ENCODE measurements around the gene CNTNAP2. TPM values are rescaled to one million over a fixed set of nuclear protein-coding genes. Genes with fewer than 3 reads are reported as not detected.

CNTNAP2 gene
- total and polyA plus RNA-seq, 2 of the 8 experiments (the other 6 are each of a cell fraction or from before 2014, with no cell fraction given), result 27.9 to 71.0 TPM

GRCh38 chr7:147183276-147183675 is 1066.7 kb downstream of the CNTNAP2 start:
- Histone ChIP-seq H2BK12ac (ENCODE audit: low read depth, low read length) (no peak overlapping the region), H3K4me3 (ENCODE audit: extremely low read depth in 1 of 4, insufficient read depth in 2 of 4, low read depth in 3 of 4, low read length in 4 of 4) (no peak overlapping the region), H3K23me2 (ENCODE audit: low read depth, low read length) (no peaks in the 10 kb centered on the region), H3K4ac (replicated peaks; ENCODE audit: insufficient read length, low read depth, low read length) (no peak overlapping the region), H3K18ac (ENCODE audit: extremely low read depth, low read length) (no peak overlapping the region), H3K79me2 (ENCODE audit: control insufficient read depth in 1 of 2, insufficient read depth in 2 of 2, low read length in 2 of 2) (no peaks in the 10 kb centered on the region), H2BK20ac (ENCODE audit: low read length) (no peak overlapping the region), H3K9ac (replicated peaks in 1 of 4; ENCODE audit: extremely low read depth in 1 of 4, low read depth in 3 of 4, low read length in 3 of 4) (no peak overlapping the region), H2BK120ac (replicated peaks; ENCODE audit: low read depth, low read length) (no peak overlapping the region), H2AFZ (ENCODE audit: low read length) (0 out of 2 replicates have a peak overlapping the region, but pooled peaks have one; percentile 46), H4K8ac (ENCODE audit: extremely low read depth, insufficient read depth, low read length) (no peak overlapping the region), H3K56ac (replicated peaks; ENCODE audit: insufficient read length, low read depth, low read length) (no peak overlapping the region), H4K91ac (replicated peaks; ENCODE audit: insufficient read length, low read length) (no peak overlapping the region), H4K5ac (ENCODE audit: insufficient read length, low read depth, low read length) (no peak overlapping the region), H4K20me1 (replicated peaks in 1 of 2; ENCODE audit: control insufficient read depth in 1 of 2, insufficient read depth in 2 of 2, low read length in 2 of 2) (no peaks in the 10 kb centered on the region), H3K27ac (ENCODE audit: low read depth, low read length) (no peak overlapping the region), H3K4me1 (replicated peaks in 1 of 4; ENCODE audit: control insufficient read depth in 3 of 4, insufficient read depth in 4 of 4, low read length in 3 of 4) (no peaks in the 10 kb centered on the region), H3K9me3 (ENCODE audit: insufficient read depth in 2 of 2, low read depth in 1 of 2, low read length in 1 of 2) (no peaks in the 10 kb centered on the region; a peak in 1 of 4 replicates), H3K36me3 (ENCODE audit: control insufficient read depth in 2 of 4, insufficient read depth in 4 of 4, low read length in 3 of 4) (no peaks in the 10 kb centered on the region), H3K79me1 (ENCODE audit: low read depth, low read length) (no peaks in the 10 kb centered on the region), H3K27me3 (replicated peaks in 1 of 4; ENCODE audit: control insufficient read depth in 3 of 4, extremely low read depth in 1 of 4, insufficient read depth in 3 of 4, low read length in 3 of 4) (no peaks in the 10 kb centered on the region), H3K23ac (ENCODE audit: insufficient read length) (no peak overlapping the region), H2AK5ac (ENCODE audit: low read depth, low read length) (no peak overlapping the region), H2BK5ac (ENCODE audit: low read depth, low read length) (no peak overlapping the region), H3K4me2 (ENCODE audit: insufficient read depth in 1 of 2, low read depth in 2 of 2, low read length in 2 of 2) (no peak overlapping the region), H2BK15ac (ENCODE audit: low read length) (no peak overlapping the region), H3K14ac (ENCODE audit: insufficient read length) (no peak overlapping the region)
- no peak for DNase-seq (ENCODE audit: low read depth in 1 of 2, low spot score in 2 of 2)
- FAIRE-seq, result no peak
- CTCF ChIA-PET (ENCODE audit: partially characterized antibody), result interaction anchor here (0.6 to 1.4 kb wide), 2 partner anchors 222 to 256 kb away, joined by 3 to 4 read pairs; no protein-coding TSS in a partner anchor
- 94% methylated on average over 2 of the region's 2 CpGs; no CpG with 5 or more reads in 1 of the 2 experiments for WGBS, 2 experiments (ENCODE audit: extremely low coverage in 1 of 2, insufficient coverage in 1 of 2, insufficient read length in 1 of 2, insufficient replicate concordance in 2 of 2, low coverage in 1 of 2, low lambda C conversion rate in 2 of 2, missing lambda C conversion rate in 1 of 2)
- POLR2A ChIA-PET (ENCODE audit: partially characterized antibody), result no interaction called here
- TF ChIP-seq HDAC6 (IDR thresholded peaks at IDR 0.05; ENCODE audit: low read depth, low read length) (no peak), TAF1 (IDR thresholded peaks at IDR 0.05; ENCODE audit: low read depth, low read length) (no peak), POLR2AphosphoS5 (IDR thresholded peaks at IDR 0.05; ENCODE audit: low read depth, low read length) (no peak), RNF2 (IDR thresholded peaks at IDR 0.05; ENCODE audit: borderline replicate concordance, low read depth, low read length, missing control alignments, poor library complexity, severe bottlenecking) (no peak), TCF12 (IDR thresholded peaks at IDR 0.05; ENCODE audit: low read depth, low read length) (no peak), CBX5 (IDR thresholded peaks at IDR 0.05; ENCODE audit: low read depth, low read length) (no peak), GTF2F1 (IDR thresholded peaks at IDR 0.05; ENCODE audit: borderline replicate concordance, low read depth, low read length) (no peak), NRF1 (IDR thresholded peaks at IDR 0.05; ENCODE audit: low read depth, low read length) (no peak), CTBP2 (IDR thresholded peaks at IDR 0.05; ENCODE audit: borderline replicate concordance, insufficient read depth, insufficient read length, low read length) (no peak), BRCA1 (IDR thresholded peaks at IDR 0.05; ENCODE audit: low read depth, low read length) (no peak), TBP (IDR thresholded peaks at IDR 0.05; ENCODE audit: low read depth, low read length) (no peak)
- TF ChIP-seq, protein P1, sequence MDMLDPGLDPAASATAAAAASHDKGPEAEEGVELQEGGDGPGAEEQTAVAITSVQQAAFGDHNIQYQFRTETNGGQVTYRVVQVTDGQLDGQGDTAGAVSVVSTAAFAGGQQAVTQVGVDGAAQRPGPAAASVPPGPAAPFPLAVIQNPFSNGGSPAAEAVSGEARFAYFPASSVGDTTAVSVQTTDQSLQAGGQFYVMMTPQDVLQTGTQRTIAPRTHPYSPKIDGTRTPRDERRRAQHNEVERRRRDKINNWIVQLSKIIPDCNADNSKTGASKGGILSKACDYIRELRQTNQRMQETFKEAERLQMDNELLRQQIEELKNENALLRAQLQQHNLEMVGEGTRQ (IDR thresholded peaks at IDR 0.05; ENCODE audit: low read length), result no peak
